HEK293 (cell line): ENCODE measurements around the gene ZNF345.

Experiments
- CTCF ChIA-PET: fragments of 350-600 bp; formaldehyde crosslinking; extraction: SDS; loops from one replicate; lab custom pipeline; 2021; ENCODE audit warnings: antibody characterized with exemption; lab: Yijun Ruan, JAX
- POLR2A ChIA-PET: fragments of 300-600 bp; formaldehyde crosslinking; extraction: SDS; loops from one replicate; lab custom pipeline; 2020; ENCODE audit warnings: antibody characterized with exemption, inconsistent platforms; lab: Yijun Ruan, JAX
- H3K27ac ChIP-seq: fragments of 200-500 bp; sonication (Bioruptor generic); 2 replicates; pipeline ENCODE4 v1.5.1; 2014; ENCODE audit warnings: low read depth, low read length, control low read depth, inconsistent platforms; ENCODE audit errors: extremely low read depth
- H3K36me3 ChIP-seq, 2 experiments: fragments of 200-500 bp in 1 of 2; sonication (Bioruptor generic) in 1 of 2; 1 replicate in 1 of 2; 2 replicates in 1 of 2; pipeline ENCODE4 v1.5.1; 2014 to 2017; ENCODE audit warnings: inconsistent platforms in 2 of 2, low read length in 2 of 2; ENCODE audit not compliant: control insufficient read depth in 2 of 2, insufficient read depth in 1 of 2
- H3K4me1 ChIP-seq: fragments of 200-500 bp; sonication (Bioruptor generic); 2 replicates; pipeline ENCODE4 v1.5.1; 2014; ENCODE audit warnings: mild to moderate bottlenecking, low read length, inconsistent platforms; ENCODE audit not compliant: control insufficient read depth, insufficient read depth
- H3K4me3 ChIP-seq: 2 replicates; pipeline ENCODE4 v1.5.1; 2011; ENCODE audit warnings: low read depth, mild to moderate bottlenecking, control low read depth, low read length, moderate library complexity
- H3K9me3 ChIP-seq: fragments of 200-500 bp; sonication (Bioruptor generic); 2 replicates; pipeline ENCODE4 v1.5.1; 2014; ENCODE audit warnings: low read depth, low read length, inconsistent platforms; ENCODE audit not compliant: control insufficient read depth, insufficient read depth
- PRDM6 ChIP-seq: fragments of 450-650 bp; formaldehyde crosslinking; IDR thresholded peaks from 2 replicates; pipeline ENCODE4 v1.5.1; 2017; ENCODE audit warnings: missing biosample characterization, missing genetic modification characterization
- SCRT1 ChIP-seq: fragments of 450-650 bp; formaldehyde crosslinking; IDR thresholded peaks from 2 replicates; pipeline ENCODE4 v1.5.1; 2016; ENCODE audit warnings: missing biosample characterization, missing genetic modification characterization, borderline replicate concordance
- SETDB1 ChIP-seq: IDR thresholded peaks from one replicate; pipeline ENCODE4 v1.6.1; 2017; ENCODE audit warnings: mild to moderate bottlenecking, low read length, moderate library complexity, mixed read lengths; ENCODE audit not compliant: insufficient read length
- TRIM28 ChIP-seq: IDR thresholded peaks from 2 replicates; pipeline ENCODE4 v1.6.1; 2011; ENCODE audit warnings: low read length, control low read depth, borderline replicate concordance
- ZBTB17 ChIP-seq: fragments of 450-650 bp; formaldehyde crosslinking; IDR thresholded peaks from 2 replicates; pipeline ENCODE4 v1.5.1; 2016; ENCODE audit warnings: missing biosample characterization, missing genetic modification characterization
- ZNF175 ChIP-seq: fragments of 450-650 bp; formaldehyde crosslinking; IDR thresholded peaks from 2 replicates; pipeline ENCODE4 v1.5.1; 2016; ENCODE audit warnings: missing biosample characterization, missing genetic modification characterization
- ZNF274 ChIP-seq, 2 experiments: fragments of 200-500 bp in 1 of 2; fragments of 450-650 bp in 1 of 2; sonication (Bioruptor generic) in 1 of 2; formaldehyde crosslinking in 1 of 2; IDR thresholded peaks; 2 replicates each; pipeline versions ENCODE4 v1.5.1 to v1.6.1; 2014 to 2016; ENCODE audit warnings: borderline replicate concordance in 1 of 2, inconsistent platforms in 1 of 2, low read length in 1 of 2, missing biosample characterization in 1 of 2, missing genetic modification characterization in 1 of 2
- ZNF280D ChIP-seq: fragments of 450-650 bp; formaldehyde crosslinking; IDR thresholded peaks from 2 replicates; pipeline ENCODE4 v1.5.1; 2016; ENCODE audit warnings: missing biosample characterization, missing genetic modification characterization
- ZNF362 ChIP-seq: fragments of 450-650 bp; formaldehyde crosslinking; IDR thresholded peaks from 2 replicates; pipeline ENCODE4 v1.5.1; 2016; ENCODE audit warnings: missing biosample characterization, missing genetic modification characterization
- ZNF366 ChIP-seq: fragments of 450-650 bp; formaldehyde crosslinking; conservative IDR thresholded peaks from 2 replicates; pipeline ENCODE4 v1.5.1; 2016; ENCODE audit warnings: missing biosample characterization, missing genetic modification characterization
- ZNF391 ChIP-seq: fragments of 450-650 bp; formaldehyde crosslinking; IDR thresholded peaks from 2 replicates; pipeline ENCODE4 v1.5.1; 2016; ENCODE audit warnings: low read depth, missing biosample characterization, missing genetic modification characterization, borderline replicate concordance
- ZNF394 ChIP-seq: fragments of 450-650 bp; formaldehyde crosslinking; IDR thresholded peaks from 2 replicates; pipeline ENCODE4 v1.5.1; 2016; ENCODE audit warnings: missing biosample characterization, missing genetic modification characterization, mild to moderate bottlenecking, moderate library complexity, borderline replicate concordance
- ZNF48 ChIP-seq: fragments of 450-650 bp; formaldehyde crosslinking; IDR thresholded peaks from 2 replicates; pipeline ENCODE4 v1.5.1; 2016; ENCODE audit warnings: missing biosample characterization, missing genetic modification characterization
- ZNF549 ChIP-seq: fragments of 450-650 bp; IDR thresholded peaks from 2 replicates; pipeline ENCODE4 v1.5.1; 2018; ENCODE audit warnings: missing biosample characterization, missing genetic modification characterization, mild to moderate bottlenecking, inconsistent platforms, moderate library complexity
- ZNF555 ChIP-seq: fragments of 450-650 bp; formaldehyde crosslinking; conservative IDR thresholded peaks from 2 replicates; pipeline ENCODE4 v1.5.1; 2017; ENCODE audit warnings: missing biosample characterization, mild to moderate bottlenecking, missing genetic modification characterization, inconsistent platforms
- ZNF558 ChIP-seq: fragments of 450-650 bp; formaldehyde crosslinking; IDR thresholded peaks from 2 replicates; pipeline ENCODE4 v1.5.1; 2016; ENCODE audit warnings: missing biosample characterization, missing genetic modification characterization
- ZSCAN4 ChIP-seq: fragments of 450-650 bp; formaldehyde crosslinking; IDR thresholded peaks from 2 replicates; pipeline ENCODE4 v1.5.1; 2017; ENCODE audit warnings: missing biosample characterization, missing genetic modification characterization
- ZXDB ChIP-seq: fragments of 450-650 bp; formaldehyde crosslinking; IDR thresholded peaks from 2 replicates; pipeline ENCODE4 v1.5.1; 2016; ENCODE audit warnings: missing biosample characterization, missing genetic modification characterization

Gene ZNF345

GRCh38 chr19:36849701-36850558 lies 746 bp upstream of the ZNF345 start (continued):
- peak; percentile 89 for TF ChIP-seq ZSCAN4 (tag by site-specific recombination)
- TF ChIP-seq ZNF555 (tag by site-specific recombination): no peak
- peak; percentile 84 for TF ChIP-seq ZXDB (tag by site-specific recombination)
- TF ChIP-seq ZBTB17 (tag by site-specific recombination): peak; percentile 98
- TF ChIP-seq ZNF391 (tag by site-specific recombination): peak; percentile 91
- peak; percentile 84 for TF ChIP-seq ZNF558
- peak; percentile 61; the same call in 1 of the 2 replicates for TF ChIP-seq ZNF394 (tag by site-specific recombination)

- Histone ChIP-seq H3K36me3 (peaks cover 43 to 64% of the 10 kb centered on the region in 2 experiments), H3K9me3 (peaks cover 16% of the 10 kb centered on the region), H3K27ac (no peak overlapping the region), H3K4me1 (peaks cover 6% of the 10 kb centered on the region; the same call in 1 of the 2 replicates), H3K4me3 (no peak overlapping the region; the same call in 1 of the 2 replicates)
- ChIA-PET POLR2A (no interaction called here), CTCF (interaction anchor here (0.6 kb wide), 1 partner anchor 50 kb away, joined by 3 read pairs; no protein-coding TSS in a partner anchor)
- peak; percentile 68 for TF ChIP-seq ZNF366 (tag by site-specific recombination)
- peak; percentile 91 for TF ChIP-seq ZNF362 (tag by site-specific recombination)
- no peak for TF ChIP-seq ZNF48 (tag by site-specific recombination)
These were observed 1.2 kb downstream of the ZNF345 start for GRCh38 chr19:36851898-36852297.

- H3K36me3 ChIP-seq: peaks cover 27 to 33% of the 10 kb centered on the region in 2 experiments
- ChIA-PET POLR2A (no interaction called here), CTCF (no interaction called here)
These were observed 26.6 kb downstream of the ZNF345 start for GRCh38 chr19:36876993-36877938.

More at GRCh38 chr19:36876993-36877938, 26.6 kb downstream of the ZNF345 start:
- Histone ChIP-seq H3K4me3 (no peak overlapping the region), H3K9me3 (peaks cover 35% of the 10 kb centered on the region), H3K27ac (no peak overlapping the region), H3K4me1 (no peaks in the 10 kb centered on the region)
- TF ChIP-seq SETDB1 (peak; percentile 100), TRIM28 (peak; percentile 100), ZNF280D (0 out of 2 replicates have a peak, but pooled peaks have one; percentile 36), ZNF274 (IDR thresholded peaks at IDR 0.05; ENCODE audit: low read length) (peak; percentile 97), ZNF274 (tag by site-specific recombination; IDR thresholded peaks at IDR 0.05; ENCODE audit: borderline replicate concordance) (peak; percentile 98), PRDM6 (tag by site-specific recombination) (no peak), SCRT1 (tag by site-specific recombination) (0 out of 2 replicates have a peak, but pooled peaks have one; percentile 35), ZNF549 (0 out of 2 replicates have a peak, but pooled peaks have one; percentile 38), ZNF175 (tag by site-specific recombination) (no peak)
